ENCODE results near the gene GALNT4.

The GALNT4 gene

GRCh38 chr12:89542912-89543592 lies 18.5 kb upstream of the GALNT4 start:
- Mint-ChIP-seq H3K27me3 (no peaks in the 10 kb centered on the region), H3K27ac (no peak overlapping the region), H3K4me1 (peaks cover 19% of the 10 kb centered on the region), H3K4me3 (no peak overlapping the region), H3K9me3 (no peaks in the 10 kb centered on the region)
- ATAC-seq, result peak; percentile 80
- peak; percentile 56 to 61 for DNase-seq

GRCh38 chr12:89542236-89542635 lies 17.6 kb upstream of the GALNT4 start:
- Mint-ChIP-seq H3K9me3 (no peaks in the 10 kb centered on the region), H3K4me1 (peaks cover 19% of the 10 kb centered on the region), H3K4me3 (no peak overlapping the region), H3K27me3 (no peaks in the 10 kb centered on the region), H3K27ac (no peak overlapping the region)
- ATAC-seq, result no peak
- no peak for DNase-seq

GRCh38 chr12:89540586-89540985 lies 16.0 kb upstream of the GALNT4 start:
- ATAC-seq (no peak), DNase-seq (no peak)
- Mint-ChIP-seq H3K27ac (no peak overlapping the region), H3K4me1 (peaks cover 19% of the 10 kb centered on the region), H3K9me3 (no peaks in the 10 kb centered on the region), H3K27me3 (no peaks in the 10 kb centered on the region), H3K4me3 (no peak overlapping the region)

- DNase-seq (no peak), ATAC-seq (no peak)
- no peak overlapping the region for H3K27ac Mint-ChIP-seq
- H3K27me3 Mint-ChIP-seq, result no peaks in the 10 kb centered on the region
- peaks cover 19% of the 10 kb centered on the region for H3K4me1 Mint-ChIP-seq
- H3K4me3 Mint-ChIP-seq, result no peak overlapping the region
- no peaks in the 10 kb centered on the region for H3K9me3 Mint-ChIP-seq
Observed at GRCh38 chr12:89539426-89540223, 15.0 kb upstream of the GALNT4 start.

- no peaks in the 10 kb centered on the region for H3K9me3 Mint-ChIP-seq
- no peak overlapping the region for H3K27ac Mint-ChIP-seq
- H3K4me1 Mint-ChIP-seq, result peaks cover 19% of the 10 kb centered on the region
- no peak for DNase-seq
- H3K4me3 Mint-ChIP-seq, result no peak overlapping the region
- ATAC-seq, result no peak
- H3K27me3 Mint-ChIP-seq, result no peaks in the 10 kb centered on the region
Observed at GRCh38 chr12:89538897-89539296, 14.3 kb upstream of the GALNT4 start.

- H3K4me1 Mint-ChIP-seq, result peaks cover 10% of the 10 kb centered on the region
- DNase-seq (no peak), ATAC-seq (no peak)
- no peak overlapping the region for H3K4me3 Mint-ChIP-seq
- H3K9me3 Mint-ChIP-seq, result no peaks in the 10 kb centered on the region
- H3K27ac Mint-ChIP-seq, result no peak overlapping the region
- no peaks in the 10 kb centered on the region for H3K27me3 Mint-ChIP-seq
Observed at GRCh38 chr12:89537389-89537788, 12.8 kb upstream of the GALNT4 start.

DNA sequence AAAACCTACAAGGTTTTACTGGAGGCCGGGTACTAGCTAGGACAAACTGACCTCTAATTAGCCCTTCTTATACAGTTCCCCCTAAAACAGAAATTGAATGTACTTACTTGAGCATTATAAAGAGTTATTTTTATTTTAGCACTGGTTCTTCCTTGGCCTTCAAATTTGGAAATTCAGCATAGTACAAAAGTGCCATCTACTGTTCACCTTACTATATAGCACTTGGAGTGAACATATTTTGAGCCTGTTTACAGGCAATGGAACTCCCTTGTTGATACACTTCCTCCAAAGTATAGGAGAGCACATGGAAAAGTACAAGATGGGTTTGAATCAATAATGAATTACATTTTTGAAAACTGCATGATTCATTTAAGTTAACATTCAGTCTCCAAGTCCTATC lies 5.1 kb upstream of the GALNT4 start:
- H3K4me3 Mint-ChIP-seq, result no peak overlapping the region
- H3K27ac Mint-ChIP-seq, result no peak overlapping the region
- no peaks in the 10 kb centered on the region for H3K27me3 Mint-ChIP-seq
- no peak for ATAC-seq
- H3K4me1 Mint-ChIP-seq, result peaks cover 27% of the 10 kb centered on the region
- no peak for DNase-seq
- H3K9me3 Mint-ChIP-seq, result no peaks in the 10 kb centered on the region

DNA sequence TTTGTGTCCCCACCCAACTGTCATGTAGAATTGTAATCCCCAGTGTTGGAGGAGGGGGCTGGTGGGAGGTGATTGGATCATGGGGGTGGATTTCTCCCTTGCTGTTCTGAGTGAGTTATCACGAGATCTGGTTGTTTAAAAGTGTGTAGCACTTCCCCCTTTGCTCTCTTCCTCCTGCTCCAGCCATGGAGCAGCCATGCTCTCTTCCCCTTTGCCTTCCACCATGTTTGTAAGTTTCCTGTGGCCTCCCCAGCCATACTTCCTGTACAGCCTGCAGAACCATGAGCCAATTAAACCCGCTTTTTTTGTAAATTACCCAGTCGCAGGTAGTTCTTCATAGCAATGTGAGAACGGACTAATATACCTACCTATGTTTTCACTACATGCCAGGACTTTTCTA lies 3.8 kb upstream of the GALNT4 start:
- H3K4me3 Mint-ChIP-seq, result no peak overlapping the region
- DNase-seq (no peak), ATAC-seq (no peak)
- no peaks in the 10 kb centered on the region for H3K27me3 Mint-ChIP-seq
- peaks cover 32% of the 10 kb centered on the region for H3K4me1 Mint-ChIP-seq
- H3K9me3 Mint-ChIP-seq, result no peaks in the 10 kb centered on the region
- no peak overlapping the region for H3K27ac Mint-ChIP-seq

DNA sequence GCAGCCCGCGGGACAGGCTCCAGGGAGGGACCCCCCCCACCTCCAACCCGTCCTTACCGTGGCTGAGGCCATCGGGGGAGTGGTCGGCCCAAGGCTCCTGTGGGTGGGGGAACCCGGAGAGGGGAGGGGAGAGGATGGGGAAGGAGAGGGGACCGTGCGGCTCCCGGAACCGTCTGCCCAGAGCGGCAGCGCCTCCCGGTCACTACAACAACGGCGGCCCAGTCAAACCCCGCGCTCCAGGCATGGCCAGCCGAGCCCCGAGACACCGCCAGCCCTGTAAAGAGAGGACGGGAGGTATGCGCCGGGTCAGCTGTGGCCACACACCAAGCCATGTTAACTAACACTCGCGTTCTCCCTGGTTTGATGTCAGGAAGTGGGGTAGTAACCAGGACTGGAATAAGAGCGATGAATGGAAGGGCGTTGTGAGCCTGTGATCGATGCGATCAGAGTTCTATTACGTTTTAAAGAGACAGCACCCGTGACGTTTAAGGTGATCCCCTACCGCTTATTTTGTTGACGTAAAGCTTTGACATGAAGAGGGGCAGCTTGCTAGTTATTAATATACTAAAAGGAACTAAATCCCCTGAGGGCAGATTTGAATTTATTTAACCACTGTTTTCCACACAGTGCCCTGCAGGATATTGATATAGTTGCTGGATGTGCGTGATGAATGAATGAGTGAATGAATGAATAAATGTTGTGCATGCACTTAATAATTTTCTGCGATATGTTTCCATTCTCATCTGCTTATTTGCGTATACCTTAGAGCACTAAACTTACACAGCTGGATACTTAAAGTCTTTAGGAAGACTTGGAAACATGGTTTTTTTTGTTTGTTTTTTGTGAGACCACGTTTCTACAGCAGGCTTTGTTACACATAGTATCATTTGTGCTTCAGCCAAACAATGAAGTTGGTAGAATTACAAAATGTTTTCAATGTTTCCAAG lies 1.5 kb upstream of the GALNT4 start, which contains the start of gene POC1B:
Gene POC1B (minus strand): TSS at position 224 of the 947 bp plus-strand sequence. CDS start 152 bp downstream, at position 72.
- H3K4me1 Mint-ChIP-seq, result peaks cover 54% of the 10 kb centered on the region
- peak within 1 kb of the TSS; percentile 98 for H3K27ac Mint-ChIP-seq
- ATAC-seq, result peak; percentile 86
- no peaks in the 10 kb centered on the region for H3K9me3 Mint-ChIP-seq
- DNase-seq, result peak; percentile 78 to 85
- peak within 1 kb of the TSS; percentile 94 to 97 for H3K4me3 Mint-ChIP-seq
- H3K27me3 Mint-ChIP-seq, result no peaks in the 10 kb centered on the region

DNA sequence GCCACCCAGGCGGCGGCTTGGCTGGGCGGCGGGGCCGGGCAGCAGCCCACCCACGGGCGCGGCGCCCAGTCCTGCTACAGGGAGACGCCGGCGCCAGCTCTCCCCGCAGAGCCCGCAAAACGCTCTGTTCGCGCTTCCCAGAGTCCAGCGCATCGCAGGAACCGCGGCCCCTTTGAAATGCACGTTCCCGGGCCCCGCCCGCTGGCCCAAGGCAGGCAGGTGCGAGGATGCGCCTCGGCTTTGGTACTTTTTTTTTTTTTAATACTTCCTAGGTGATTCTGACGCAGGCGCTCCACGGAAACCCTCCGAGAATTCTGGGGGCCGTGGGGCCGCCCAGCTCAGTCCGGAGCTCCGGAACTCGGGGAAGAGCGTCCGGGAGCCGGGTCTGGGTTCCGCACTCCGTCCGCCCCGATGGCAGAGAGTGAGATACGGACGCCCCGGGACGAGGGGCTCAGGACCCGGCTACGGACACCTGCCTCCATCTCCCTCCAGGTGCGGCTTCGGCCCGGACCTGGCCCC lies 768 bp upstream of the GALNT4 start:
- no peaks in the 10 kb centered on the region for H3K9me3 Mint-ChIP-seq
- peaks cover 55% of the 10 kb centered on the region for H3K4me1 Mint-ChIP-seq
- peak overlapping the region; percentile 98 for H3K27ac Mint-ChIP-seq
- DNase-seq (peak in 1 of 2 donors; percentile 62), ATAC-seq (peak; percentile 53)
- H3K4me3 Mint-ChIP-seq, result peak overlapping the region; percentile 94 to 97
- H3K27me3 Mint-ChIP-seq, result no peaks in the 10 kb centered on the region

GRCh38 chr12:89523843-89524540 lies 604 bp downstream of the GALNT4 start:
- DNase-seq (no peak), ATAC-seq (no peak)
- no peaks in the 10 kb centered on the region for H3K27me3 Mint-ChIP-seq
- peak overlapping the region; percentile 67 to 85 for H3K27ac Mint-ChIP-seq
- peak overlapping the region; percentile 94 to 97 for H3K4me3 Mint-ChIP-seq
- no peaks in the 10 kb centered on the region for H3K9me3 Mint-ChIP-seq
- H3K4me1 Mint-ChIP-seq, result peaks cover 50% of the 10 kb centered on the region

- Mint-ChIP-seq H3K27ac (no peak overlapping the region), H3K27me3 (no peaks in the 10 kb centered on the region), H3K9me3 (no peaks in the 10 kb centered on the region), H3K4me1 (peaks cover 51% of the 10 kb centered on the region), H3K4me3 (peak overlapping the region; percentile 94 to 97)
- no peak for DNase-seq
- no peak for ATAC-seq
Observed at GRCh38 chr12:89523393-89523792, 1.2 kb downstream of the GALNT4 start.

DNA sequence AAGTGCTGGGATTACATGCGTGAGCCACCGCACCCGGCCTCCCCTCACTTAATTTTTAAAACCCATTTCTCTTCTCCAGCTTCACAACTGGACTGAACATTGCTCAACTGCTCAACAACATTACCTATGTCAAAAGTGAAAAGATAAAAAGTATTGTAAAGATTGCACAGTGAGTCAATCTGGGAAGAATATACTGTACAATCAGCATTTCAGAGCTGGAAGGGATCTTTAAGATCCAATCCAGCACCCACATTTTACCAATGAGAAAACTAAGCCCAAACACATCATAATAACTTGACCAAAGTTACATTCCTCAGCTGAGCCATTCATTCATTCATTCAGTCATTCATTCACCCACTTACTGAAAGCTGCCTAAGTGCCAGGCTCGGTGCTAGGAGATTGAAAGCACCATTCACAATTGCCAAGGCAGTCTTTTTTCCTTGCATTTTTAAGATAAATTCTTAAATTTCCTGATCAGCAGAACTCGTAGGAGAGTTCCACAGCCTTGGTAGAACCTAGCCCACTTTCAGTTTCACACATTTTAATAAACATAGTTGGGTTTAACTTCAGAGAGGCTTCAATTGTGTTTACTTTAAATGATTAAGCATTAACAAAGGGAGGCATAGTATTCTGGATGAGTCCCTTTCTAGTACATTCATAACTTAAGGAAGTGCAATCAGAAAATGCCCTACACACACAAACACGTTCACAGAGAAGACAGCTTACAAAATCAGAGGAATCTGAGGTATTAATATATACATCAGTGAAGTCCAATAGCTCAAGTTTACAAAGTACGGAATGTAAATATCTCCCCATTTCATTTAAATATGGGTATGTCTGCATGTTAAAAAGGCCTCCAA lies 3.0 kb downstream of the GALNT4 start:
- DNase-seq (no peak), ATAC-seq (no peak)
- H3K9me3 Mint-ChIP-seq, result no peaks in the 10 kb centered on the region
- no peak overlapping the region for H3K27ac Mint-ChIP-seq
- H3K27me3 Mint-ChIP-seq, result no peaks in the 10 kb centered on the region
- H3K4me3 Mint-ChIP-seq, result peak overlapping the region; percentile 51 to 65
- peaks cover 39% of the 10 kb centered on the region for H3K4me1 Mint-ChIP-seq

GRCh38 chr12:89517720-89518119 lies 6.9 kb downstream of the GALNT4 start:
- ATAC-seq (no peak), DNase-seq (no peak)
- Mint-ChIP-seq H3K27ac (peak overlapping the region in 1 of 2 donors; percentile 10), H3K4me3 (no peak overlapping the region), H3K9me3 (no peaks in the 10 kb centered on the region), H3K4me1 (peaks cover 21% of the 10 kb centered on the region), H3K27me3 (no peaks in the 10 kb centered on the region)
